GM12878 (cell line): ENCODE data around the gene CTDNEP1.

Source experiments
- CEBPB ChIP-seq, 2 experiments: fragments of 150-350 bp in 1 of 2; IDR thresholded peaks; 2 replicates each; pipeline ENCODE4 v1.6.1; 2012 to 2014; ENCODE audit warnings: low read depth in 2 of 2, low read length in 2 of 2, borderline replicate concordance in 1 of 2, inconsistent platforms in 1 of 2
- POLR2A ChIP-seq: IDR thresholded peaks from 2 replicates; pipeline ENCODE4 v1.6.1; 2011; ENCODE audit warnings: low read depth, mild to moderate bottlenecking, low read length
- TF ChIP-seq, protein P1 (sequence below): IDR thresholded peaks from 2 replicates; pipeline ENCODE4 v1.6.1; 2012; ENCODE audit warnings: mild to moderate bottlenecking, low read depth, low read length

DNA sequence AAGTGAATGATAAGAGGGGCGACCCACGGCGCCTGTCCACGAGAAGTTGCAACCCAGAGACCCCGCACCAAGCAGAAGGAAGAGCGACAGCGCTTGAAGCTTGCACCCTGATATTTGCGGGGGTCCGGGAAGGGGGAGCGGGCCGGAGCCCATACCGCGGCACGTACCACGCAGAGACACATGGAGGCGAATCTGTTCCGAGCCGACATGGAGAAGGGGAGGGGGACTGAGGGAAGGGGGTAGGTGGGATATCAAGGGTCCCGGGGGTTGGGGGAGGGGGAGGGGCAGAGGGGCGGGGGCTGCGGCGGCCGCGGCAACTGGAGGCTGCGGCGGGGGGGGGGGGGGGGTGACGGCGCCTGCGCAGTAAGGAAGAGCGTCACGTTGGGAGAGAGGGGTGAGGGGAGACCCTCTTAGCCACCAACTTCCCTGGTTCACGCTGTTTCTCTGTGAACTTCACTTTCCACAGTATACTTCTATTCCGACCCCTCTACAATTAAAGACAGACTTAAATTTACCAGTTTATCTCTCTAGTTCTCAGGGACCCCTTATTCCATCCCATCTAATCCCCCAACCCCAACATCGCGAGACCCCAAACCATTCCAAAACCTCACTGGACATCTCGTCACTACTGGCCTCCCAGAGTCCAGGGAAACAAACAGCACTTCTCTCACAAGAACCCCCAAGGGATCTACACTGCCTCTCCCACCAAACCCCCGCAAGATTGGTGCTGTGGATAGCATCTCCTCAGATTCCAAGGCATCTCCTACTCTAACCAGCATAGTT lies 39.9 kb downstream of the CTDNEP1 start:
- TF ChIP-seq POLR2A: no peak
- TF ChIP-seq, protein P1, sequence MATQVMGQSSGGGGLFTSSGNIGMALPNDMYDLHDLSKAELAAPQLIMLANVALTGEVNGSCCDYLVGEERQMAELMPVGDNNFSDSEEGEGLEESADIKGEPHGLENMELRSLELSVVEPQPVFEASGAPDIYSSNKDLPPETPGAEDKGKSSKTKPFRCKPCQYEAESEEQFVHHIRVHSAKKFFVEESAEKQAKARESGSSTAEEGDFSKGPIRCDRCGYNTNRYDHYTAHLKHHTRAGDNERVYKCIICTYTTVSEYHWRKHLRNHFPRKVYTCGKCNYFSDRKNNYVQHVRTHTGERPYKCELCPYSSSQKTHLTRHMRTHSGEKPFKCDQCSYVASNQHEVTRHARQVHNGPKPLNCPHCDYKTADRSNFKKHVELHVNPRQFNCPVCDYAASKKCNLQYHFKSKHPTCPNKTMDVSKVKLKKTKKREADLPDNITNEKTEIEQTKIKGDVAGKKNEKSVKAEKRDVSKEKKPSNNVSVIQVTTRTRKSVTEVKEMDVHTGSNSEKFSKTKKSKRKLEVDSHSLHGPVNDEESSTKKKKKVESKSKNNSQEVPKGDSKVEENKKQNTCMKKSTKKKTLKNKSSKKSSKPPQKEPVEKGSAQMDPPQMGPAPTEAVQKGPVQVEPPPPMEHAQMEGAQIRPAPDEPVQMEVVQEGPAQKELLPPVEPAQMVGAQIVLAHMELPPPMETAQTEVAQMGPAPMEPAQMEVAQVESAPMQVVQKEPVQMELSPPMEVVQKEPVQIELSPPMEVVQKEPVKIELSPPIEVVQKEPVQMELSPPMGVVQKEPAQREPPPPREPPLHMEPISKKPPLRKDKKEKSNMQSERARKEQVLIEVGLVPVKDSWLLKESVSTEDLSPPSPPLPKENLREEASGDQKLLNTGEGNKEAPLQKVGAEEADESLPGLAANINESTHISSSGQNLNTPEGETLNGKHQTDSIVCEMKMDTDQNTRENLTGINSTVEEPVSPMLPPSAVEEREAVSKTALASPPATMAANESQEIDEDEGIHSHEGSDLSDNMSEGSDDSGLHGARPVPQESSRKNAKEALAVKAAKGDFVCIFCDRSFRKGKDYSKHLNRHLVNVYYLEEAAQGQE: no peak
- TF ChIP-seq CEBPB (IDR thresholded peaks at IDR 0.05; ENCODE audit: borderline replicate concordance in 1 of 2, low read depth in 2 of 2, low read length in 2 of 2): no peak
